ENCODE measurements around the gene MYT1.
A peak's percentile ranks its signal among the peaks of the same experiment; 100 is the strongest.
"Not testable (repeated sequence)": the region's sequence is repeated elsewhere in the genome, so short reads cannot be mapped to it uniquely, and the experiment has no call there.

The MYT1 gene

DNA sequence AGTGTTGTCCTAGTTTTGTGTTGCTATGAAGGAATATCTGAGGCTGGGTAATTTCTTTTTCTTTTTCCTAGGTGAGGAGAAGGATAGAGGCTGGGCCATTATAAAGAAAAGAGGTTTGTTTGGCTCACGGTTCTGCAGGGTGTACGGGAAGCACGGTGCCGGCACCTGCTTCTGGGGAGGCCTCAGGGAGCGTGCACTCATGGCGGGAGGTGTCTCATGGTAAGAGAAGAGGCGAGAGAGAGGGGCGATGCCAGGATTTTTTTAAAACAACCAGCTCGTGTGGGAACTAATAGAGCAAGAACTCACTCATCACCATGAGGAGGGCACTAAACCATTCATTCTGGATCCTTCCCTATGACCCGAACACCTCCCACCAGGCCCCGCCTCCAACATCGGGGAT is 42.7 kb upstream of the MYT1 start:
- H3K27ac ChIP-seq: no peak overlapping the region
- no peak for TF ChIP-seq ZFX (IDR thresholded peaks at IDR 0.05)
- no peak for TF ChIP-seq CTCF (conservative IDR thresholded peaks at IDR 0.05)

- H3K27ac ChIP-seq: not testable (repeated sequence)
Observed at GRCh38 chr20:64122927-64123326, 41.3 kb upstream of the MYT1 start.

DNA sequence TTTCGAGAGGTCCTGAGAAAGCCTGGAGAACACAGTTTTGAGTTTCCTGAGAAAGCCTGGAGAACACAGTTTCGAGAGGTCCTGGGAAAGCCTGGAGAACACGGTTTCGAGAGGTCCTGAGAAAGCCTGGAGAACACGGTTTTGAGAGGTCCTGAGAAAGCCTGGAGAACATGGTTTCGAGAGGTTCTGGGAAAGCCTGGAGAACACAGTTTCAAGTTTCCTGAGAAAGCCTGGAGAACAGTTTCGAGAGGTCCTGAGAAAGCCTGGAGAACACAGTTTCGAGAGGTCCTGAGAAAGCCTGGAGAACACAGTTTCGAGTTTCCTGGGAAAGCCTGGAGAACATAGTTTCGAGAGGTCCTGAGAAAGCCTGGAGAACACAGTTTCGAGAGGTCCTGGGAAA is 40.7 kb upstream of the MYT1 start:
- H3K27ac ChIP-seq: not testable (repeated sequence)

- no peak overlapping the region for H3K27ac ChIP-seq
- TF ChIP-seq CTCF (conservative IDR thresholded peaks at IDR 0.05) (no peak), ZFX (IDR thresholded peaks at IDR 0.05) (no peak)
Observed at GRCh38 chr20:64129146-64129782, 35.0 kb upstream of the MYT1 start.

DNA sequence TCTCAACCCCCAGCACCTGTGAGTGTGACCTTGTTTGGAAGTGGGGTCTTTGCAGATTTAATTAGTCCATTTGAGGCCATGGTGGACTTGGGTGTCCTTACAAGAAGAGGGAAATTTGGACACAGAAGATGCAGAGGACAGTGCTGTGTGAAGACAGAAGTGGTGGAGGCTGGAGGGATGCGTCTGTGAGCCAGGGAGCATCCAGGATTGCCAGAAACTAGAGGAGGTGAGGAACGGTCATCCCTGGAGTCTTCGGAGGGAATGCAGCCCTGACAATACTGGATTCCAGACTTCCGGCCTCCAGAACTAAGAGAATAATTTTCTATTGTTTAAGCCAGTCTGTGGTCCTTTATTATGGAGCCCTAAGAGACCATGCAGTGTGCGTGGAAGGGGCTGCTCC is 34.0 kb upstream of the MYT1 start:
- no peak overlapping the region for H3K27ac ChIP-seq
- TF ChIP-seq CTCF (conservative IDR thresholded peaks at IDR 0.05) (no peak), ZFX (IDR thresholded peaks at IDR 0.05) (no peak)

- no peak for TF ChIP-seq ZFX (IDR thresholded peaks at IDR 0.05)
- no peak for TF ChIP-seq CTCF (conservative IDR thresholded peaks at IDR 0.05)
- no peak overlapping the region for H3K27ac ChIP-seq
Observed at GRCh38 chr20:64130876-64131275, 33.4 kb upstream of the MYT1 start.

DNA sequence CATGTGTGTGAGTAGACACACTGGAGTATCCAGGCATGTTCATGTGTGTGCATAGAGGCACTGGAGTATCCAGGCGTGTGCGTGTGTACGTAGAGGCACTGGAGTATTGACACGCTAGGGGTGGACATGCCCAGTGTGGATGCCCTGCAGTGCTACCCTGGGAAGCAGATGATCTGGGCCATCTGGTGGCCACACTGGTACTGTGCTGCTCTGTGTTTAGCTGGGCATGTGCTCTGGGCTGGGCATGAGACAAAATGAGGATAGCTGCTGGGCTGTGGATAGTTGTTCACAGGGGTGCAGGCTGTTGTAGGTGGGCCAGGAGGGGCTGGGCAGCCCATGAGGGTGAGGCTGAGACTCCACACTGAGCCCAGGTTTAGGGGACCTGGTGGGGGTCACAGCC is 32.8 kb upstream of the MYT1 start:
- TF ChIP-seq CTCF (conservative IDR thresholded peaks at IDR 0.05) (peak; percentile 41), ZFX (IDR thresholded peaks at IDR 0.05) (no peak)
- H3K27ac ChIP-seq: no peak overlapping the region

DNA sequence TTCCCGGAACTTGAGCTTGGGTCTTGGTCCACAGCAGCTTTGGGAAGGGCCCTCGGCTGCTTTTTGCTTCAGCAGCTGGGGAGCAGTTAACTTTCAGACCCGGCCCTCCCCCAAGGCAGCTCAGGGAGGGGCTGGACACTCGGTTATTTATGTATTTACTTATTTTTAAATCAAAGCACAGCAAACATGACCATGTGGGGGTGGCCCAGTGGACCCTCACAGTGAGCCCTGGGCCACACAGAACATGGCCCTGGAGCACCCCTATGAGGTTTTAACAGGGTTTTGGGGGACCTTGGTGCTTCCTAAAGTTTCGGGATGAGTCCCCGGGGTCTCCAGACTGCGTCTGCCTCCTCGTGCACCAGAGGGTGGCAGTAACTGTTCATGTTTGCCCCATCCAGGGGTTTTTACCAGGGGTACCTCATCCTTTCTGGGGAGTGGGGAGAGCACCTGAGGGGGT is 30.3 kb upstream of the MYT1 start:
- no peak overlapping the region for H3K27ac ChIP-seq
- TF ChIP-seq ZFX (IDR thresholded peaks at IDR 0.05) (no peak), CTCF (conservative IDR thresholded peaks at IDR 0.05) (no peak; the same call in 1 of the 2 replicates)

DNA sequence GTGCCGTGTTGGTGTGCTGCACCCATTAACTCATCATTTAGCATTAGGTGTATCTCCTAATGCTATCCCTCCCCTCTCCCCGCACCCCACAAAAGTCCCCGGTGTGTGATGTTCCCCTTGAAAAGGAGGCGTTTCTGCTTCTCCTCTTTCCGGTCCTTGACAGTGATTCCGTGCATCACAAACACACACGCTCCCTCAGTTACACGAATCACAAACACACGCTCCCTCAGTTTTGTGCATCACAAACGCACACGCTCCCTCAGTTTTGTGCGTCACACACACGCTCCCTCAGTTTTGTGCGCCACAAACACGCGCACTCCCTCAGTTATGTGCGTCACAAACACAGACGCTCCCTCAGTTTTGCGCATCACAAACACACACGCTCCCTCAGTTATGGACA is 29.5 kb upstream of the MYT1 start:
- not testable (repeated sequence) for H3K27ac ChIP-seq
